Gastrocnemius medialis (tissue), 4 donors: Measurements from ENCODE around the gene SLC46A3. TPM values are rescaled to one million over a fixed set of nuclear protein-coding genes. Genes with fewer than 3 reads are reported as not detected.

Experiments used
- ATAC-seq, 2 donors: fragments of 150-250 bp; one replicate each; pipeline ENCODE4 v1.9.1; 2016
- DNase-seq, 2 donors: peaks; one replicate each; pipeline ENCODE4 v3.0.0-alpha.2; 2019
- H3K27ac ChIP-seq, 4 donors: fragments of 200-600 bp; sonication (generic); 1 replicate in 1 of 4; 2 replicates in 3 of 4; pipeline ENCODE4 v1.5.1; 2016 to 2018; ENCODE audit warnings: mild to moderate bottlenecking in 2 of 4, moderate library complexity in 1 of 4
- H3K27me3 ChIP-seq, 3 donors: fragments of 200-600 bp; sonication (generic) in 2 of 3; 1 replicate in 1 of 3; 2 replicates in 2 of 3; pipeline versions ENCODE4 v1.5.1 to v1.6.0; 2016 to 2019; ENCODE audit warnings: mild to moderate bottlenecking in 1 of 3, moderate library complexity in 1 of 3
- H3K36me3 ChIP-seq, 2 donors: fragments of 200-600 bp; sonication (generic) in 1 of 2; one replicate each; pipeline ENCODE4 v1.5.1; 2017 to 2018
- H3K4me1 ChIP-seq, 2 donors: fragments of 200-600 bp; sonication (generic) in 1 of 2; one replicate each; pipeline ENCODE4 v1.5.1; 2016 to 2017; ENCODE audit warnings: mild to moderate bottlenecking in 2 of 2
- H3K4me3 ChIP-seq, 4 donors: fragments of 200-600 bp; sonication (generic) in 3 of 4; 1 replicate in 1 of 4; 2 replicates in 3 of 4; pipeline ENCODE4 v1.5.1; 2016 to 2019; ENCODE audit warnings: mild to moderate bottlenecking in 2 of 4
- H3K9me3 ChIP-seq, 3 donors: fragments of 200-600 bp; sonication (generic) in 2 of 3; 1 replicate in 1 of 3; 2 replicates in 2 of 3; pipeline ENCODE4 v1.5.1; 2016 to 2019
- CTCF ChIP-seq, 5 experiments: fragments of 450-650 bp in 3 of 5; fragments of 200-600 bp in 2 of 5; sonication (generic) in 2 of 5; IDR thresholded peaks in 4 of 5; conservative IDR thresholded peaks in 1 of 5; 1 replicate in 4 of 5; 2 replicates in 1 of 5; pipeline ENCODE4 v1.5.1; 2016 to 2019; ENCODE audit warnings: antibody characterized with exemption in 5 of 5, mild to moderate bottlenecking in 3 of 5, moderate library complexity in 3 of 5
- POLR2A ChIP-seq, 2 donors: fragments of 450-650 bp; IDR thresholded peaks; one replicate each; pipeline ENCODE4 v1.6.1; 2017; ENCODE audit warnings: antibody characterized with exemption in 2 of 2, mild to moderate bottlenecking in 2 of 2, moderate library complexity in 2 of 2
- in situ Hi-C, 4 donors: fragments of 200-750 bp; cut with MboI; loops; one replicate each; pipeline versions ENCODE4 v1.15.0 to v1.8.0; 2017; ENCODE audit warnings: low sequenced_read_pairs in 4 of 4
- intact Hi-C: fragments of 100-400 bp; cut with DNase I; formaldehyde crosslinking; loops from one replicate; pipeline ENCODE4 v1.15.1; 2023; ENCODE audit warnings: low total_unique reads
- total RNA-seq, 4 donors: library from RNA; depleted of rRNA; stranded (reverse); fragments of >200 nt; gene quantifications; one replicate each; pipeline versions ENCODE4 v1.1.0 to v1.2.3, GENCODE V29; 2016

SLC46A3 gene
- total RNA-seq, 4 donors from 2014 or later: 6.9 to 18.0 (median 9.8) TPM

GRCh38 chr13:28658796-28659620 lies 59.8 kb downstream of the SLC46A3 start, which contains the start of gene POMP:
TSS of gene POMP (plus strand) at chr13:28659130. CDS start at chr13:28659185, 55 bp downstream.
- peaks cover 39 to 42% of the 10 kb centered on the region in 2 donors for H3K4me1 ChIP-seq
- H3K36me3 ChIP-seq: peaks cover 0 to 26% of the 10 kb centered on the region in 2 donors
- peak within 1 kb of the TSS; percentile 93 to 95 (median 95) for H3K27ac ChIP-seq
- H3K9me3 ChIP-seq: no peaks in the 10 kb centered on the region
- TF ChIP-seq CTCF (IDR thresholded peaks at IDR 0.05 in 4 of 5, conservative IDR thresholded peaks at IDR 0.05 in 1 of 5) (peak in 1 of 5 experiments; percentile 14), POLR2A (IDR thresholded peaks at IDR 0.05) (peak; percentile 97 to 99)
- peak; percentile 95 to 97 for ATAC-seq
- no peaks in the 10 kb centered on the region for H3K27me3 ChIP-seq
- H3K4me3 ChIP-seq: peak within 1 kb of the TSS; percentile 77 to 92 (median 86)
- intact Hi-C loops (loop anchor here (1.0 to 10.0 kb wide), 3 partner anchors 59 to 1404 kb away; partner anchors contain the start of genes PAN3, RPL21 and SLC46A3), in situ Hi-C loops (loop anchor here in 2 of 4 donors (10.0 to 25.0 kb wide), 2 partner anchors 56 to 522 kb away; partner anchors contain the start of genes PAN3 (in 1 of the 2) and SLC46A3 (in 1 of the 2))
- DNase-seq: peak; percentile 86 to 90

GRCh38 chr13:28658539-28658795 lies 60.3 kb downstream of the SLC46A3 start:
- DNase-seq (no peak), ATAC-seq (peak; percentile 19 to 29)
- Histone ChIP-seq H3K9me3 (no peaks in the 10 kb centered on the region), H3K36me3 (peaks cover 0 to 21% of the 10 kb centered on the region in 2 donors), H3K27me3 (no peaks in the 10 kb centered on the region), H3K27ac (peak overlapping the region; percentile 93 to 95 (median 95)), H3K4me3 (peak overlapping the region; percentile 77 to 92 (median 86)), H3K4me1 (peaks cover 39 to 42% of the 10 kb centered on the region in 2 donors)
- intact Hi-C loops: loop anchor here (10.0 kb wide), 2 partner anchors 524 to 1404 kb away; partner anchors contain the start of genes PAN3 and RPL21
- in situ Hi-C loops: loop anchor here in 2 of 4 donors (10.0 to 25.0 kb wide), 2 partner anchors 56 to 521 kb away; partner anchors contain the start of genes PAN3 (in 1 of the 2) and SLC46A3 (in 1 of the 2)
- TF ChIP-seq CTCF (IDR thresholded peaks at IDR 0.05 in 4 of 5, conservative IDR thresholded peaks at IDR 0.05 in 1 of 5) (no peak), POLR2A (IDR thresholded peaks at IDR 0.05) (no peak)

GRCh38 chr13:28657784-28658538 lies 60.8 kb downstream of the SLC46A3 start:
- intact Hi-C loops (loop anchor here (10.0 kb wide), 2 partner anchors 523 to 1403 kb away; partner anchors contain the start of genes PAN3 and RPL21), in situ Hi-C loops (loop anchor here in 2 of 4 donors (10.0 to 25.0 kb wide), 2 partner anchors 57 to 521 kb away; partner anchors contain the start of genes PAN3 (in 1 of the 2) and SLC46A3 (in 1 of the 2))
- H3K27me3 ChIP-seq: no peaks in the 10 kb centered on the region
- H3K9me3 ChIP-seq: no peaks in the 10 kb centered on the region
- peaks cover 0 to 16% of the 10 kb centered on the region in 2 donors for H3K36me3 ChIP-seq
- peaks cover 39 to 42% of the 10 kb centered on the region in 2 donors for H3K4me1 ChIP-seq
- no peak for ATAC-seq
- DNase-seq: no peak
- TF ChIP-seq POLR2A (IDR thresholded peaks at IDR 0.05) (no peak), CTCF (IDR thresholded peaks at IDR 0.05 in 4 of 5, conservative IDR thresholded peaks at IDR 0.05 in 1 of 5) (peak in 2 of 5 experiments; percentile 15 to 17)
- peak overlapping the region; percentile 93 to 95 (median 95) for H3K27ac ChIP-seq
- peak overlapping the region; percentile 77 to 92 (median 86) for H3K4me3 ChIP-seq

GRCh38 chr13:28655561-28655960 lies 63.2 kb downstream of the SLC46A3 start:
- ATAC-seq (no peak), DNase-seq (no peak)
- peaks cover 25 to 26% of the 10 kb centered on the region in 2 donors for H3K4me1 ChIP-seq
- H3K36me3 ChIP-seq: no peaks in the 10 kb centered on the region
- no peaks in the 10 kb centered on the region for H3K27me3 ChIP-seq
- H3K27ac ChIP-seq: peak overlapping the region; percentile 1 to 95 (median 50)
- TF ChIP-seq CTCF (IDR thresholded peaks at IDR 0.05 in 4 of 5, conservative IDR thresholded peaks at IDR 0.05 in 1 of 5) (no peak), POLR2A (IDR thresholded peaks at IDR 0.05) (no peak)
- in situ Hi-C loops (loop anchor here in 2 of 4 donors (10.0 to 25.0 kb wide), 2 partner anchors 59 to 518 kb away; partner anchors contain the start of genes PAN3 (in 1 of the 2) and SLC46A3 (in 1 of the 2)), intact Hi-C loops (loop anchor here (10.0 kb wide), 2 partner anchors 521 to 1401 kb away; partner anchors contain the start of genes PAN3 and RPL21)
- no peak overlapping the region for H3K4me3 ChIP-seq
- no peaks in the 10 kb centered on the region for H3K9me3 ChIP-seq
